GM12878 (cell line): Measurements from ENCODE around the gene TUBD1. TPM values are rescaled to one million over a fixed set of nuclear protein-coding genes. Genes with fewer than 3 reads are reported as not detected.

ENCODE experiments used
- ATF3 ChIP-seq: IDR thresholded peaks from 2 replicates; pipeline ENCODE4 v1.6.1; 2011; ENCODE audit warnings: low read depth, mild to moderate bottlenecking, low read length, moderate library complexity, borderline replicate concordance; ENCODE audit errors: extremely low read depth
- BCL3 ChIP-seq: IDR thresholded peaks from 2 replicates; pipeline ENCODE4 v1.6.1; 2011; ENCODE audit warnings: borderline replicate concordance, low read depth, mild to moderate bottlenecking, moderate library complexity, low read length; ENCODE audit not compliant: insufficient read depth, poor library complexity, severe bottlenecking
- BCLAF1 ChIP-seq: fragments of 450-650 bp; IDR thresholded peaks from 2 replicates; pipeline ENCODE4 v1.6.1; 2017; ENCODE audit warnings: antibody characterized with exemption, mild to moderate bottlenecking, moderate library complexity
- E4F1 ChIP-seq: fragments of 450-650 bp; IDR thresholded peaks from 2 replicates; pipeline ENCODE4 v1.6.1; 2018; ENCODE audit warnings: borderline replicate concordance, mild to moderate bottlenecking; ENCODE audit not compliant: partially characterized antibody
- ELK1 ChIP-seq: IDR thresholded peaks from 2 replicates; pipeline ENCODE4 v1.6.1; 2012; ENCODE audit warnings: low read depth, low read length, improper control_type of control experiment
- EZH2 ChIP-seq: IDR thresholded peaks from 2 replicates; pipeline ENCODE4 v1.6.1; 2012; ENCODE audit warnings: low read depth, mild to moderate bottlenecking, control low read depth, inconsistent platforms, low read length, borderline replicate concordance; ENCODE audit not compliant: control insufficient read depth
- GATAD2B ChIP-seq: fragments of 450-650 bp; conservative IDR thresholded peaks from 2 replicates; pipeline ENCODE4 v1.6.1; 2017; ENCODE audit warnings: low read depth, mild to moderate bottlenecking, moderate library complexity
- HDAC2 ChIP-seq: fragments of 200-600 bp; sonication (generic); IDR thresholded peaks from 2 replicates; pipeline ENCODE4 v1.6.1; 2017
- IKZF1 ChIP-seq: fragments of 450-650 bp; conservative IDR thresholded peaks from 2 replicates; pipeline ENCODE4 v1.6.1; 2017; ENCODE audit warnings: antibody characterized with exemption, mild to moderate bottlenecking
- KDM1A ChIP-seq: fragments of 200-600 bp; sonication (generic); IDR thresholded peaks from 2 replicates; pipeline ENCODE4 v1.6.1; 2016; ENCODE audit warnings: borderline replicate concordance
- LARP7 ChIP-seq: fragments of 450-650 bp; IDR thresholded peaks from 2 replicates; pipeline ENCODE4 v1.6.1; 2017; ENCODE audit warnings: mild to moderate bottlenecking
- MEF2A ChIP-seq: IDR thresholded peaks from 2 replicates; pipeline ENCODE4 v1.6.1; 2011; ENCODE audit warnings: low read depth, mild to moderate bottlenecking, low read length, moderate library complexity; ENCODE audit not compliant: insufficient read depth
- SMAD5 ChIP-seq: IDR thresholded peaks from 2 replicates; pipeline ENCODE4 v1.6.1; 2016; ENCODE audit warnings: antibody characterized with exemption, low read depth
- SREBF1 ChIP-seq: IDR thresholded peaks from 2 replicates; pipeline ENCODE4 v1.6.1; 2012; ENCODE audit warnings: mild to moderate bottlenecking, low read length
- SREBF2 ChIP-seq: IDR thresholded peaks from 2 replicates; pipeline ENCODE4 v1.6.1; 2012; ENCODE audit warnings: mild to moderate bottlenecking, low read length
- USF2 ChIP-seq: IDR thresholded peaks from 2 replicates; pipeline ENCODE4 v1.6.1; 2011; ENCODE audit warnings: low read depth, low read length, improper control_type of control experiment, borderline replicate concordance
- ZNF622 ChIP-seq: fragments of 450-650 bp; IDR thresholded peaks from 2 replicates; pipeline ENCODE4 v1.6.1; 2017; ENCODE audit warnings: mild to moderate bottlenecking, inconsistent platforms
- polyA plus RNA-seq, 11 experiments: library from polyadenylated mRNA; depleted of rRNA in 4 of 11; unstranded in 6 of 11; stranded (reverse) in 5 of 11; fragments of >200 nt; fragmentation: Nextera tagmentation in 4 of 11; fragmentation: Illumina TruSeq in 1 of 11; extraction: Ambion mirVana in 4 of 11; extraction: Trizol in 1 of 11; gene quantifications; 1 replicate in 1 of 11; 2 replicates in 10 of 11; pipeline versions ENCODE4 v1.2.1 to v1.2.3, GENCODE V29; 2011 to 2016; ENCODE audit warnings: inconsistent platforms in 2 of 11, missing spikeins in 2 of 11, low read depth in 1 of 11
- total RNA-seq, 4 experiments: library from RNA; depleted of rRNA in 3 of 4; stranded (reverse); fragments of >200 nt in 3 of 4; fragmentation: Illumina TruSeq in 1 of 4; extraction: Trizol in 1 of 4; gene quantifications; 2 replicates each; pipeline versions ENCODE4 v1.2.1 to v1.2.3, GENCODE V29; 2013 to 2021

Gene TUBD1
- total and polyA plus RNA-seq, 10 of the 15 experiments (the other 5 are each of a cell fraction or from before 2014, with no cell fraction given) = 5.3 to 10.8 (median 8.3) TPM

GRCh38 chr17:59846394-59847165, 46.2 kb downstream of the TUBD1 start (continued):
- no peak for TF ChIP-seq E4F1
- peak; percentile 52 for TF ChIP-seq BCL3
- TF ChIP-seq MEF2A = 0 out of 2 replicates have a peak, but pooled peaks have one; percentile 14
- TF ChIP-seq USF2 = no peak
- TF ChIP-seq HDAC2 = no peak
- TF ChIP-seq SMAD5 = no peak
- TF ChIP-seq IKZF1 = peak; percentile 80
- no peak for TF ChIP-seq SREBF2
- TF ChIP-seq SREBF1 = no peak
- no peak for TF ChIP-seq BCLAF1
- no peak for TF ChIP-seq EZH2
- no peak for TF ChIP-seq ELK1
- no peak for TF ChIP-seq ATF3
- no peak for TF ChIP-seq LARP7
- TF ChIP-seq ZNF622 = no peak
- TF ChIP-seq GATAD2B = peak; percentile 66; the same call in 1 of the 2 replicates
- TF ChIP-seq KDM1A = no peak
- TF ChIP-seq, all 136 proteins: peak for 42
